GM12878 (cell line): ENCODE results near the gene BTBD19. TPM values are rescaled to one million over a fixed set of nuclear protein-coding genes. Genes with fewer than 3 reads are reported as not detected.
A peak's percentile ranks its signal among the peaks of the same experiment; 100 is the strongest.

Experiments
- ATAC-seq: fragments of 200-7000 bp; cut with Tn5 transposase; 3 replicates; pipeline ENCODE4 v1.9.1; 2020; ENCODE audit warnings: mild to moderate bottlenecking, moderate library complexity
- BruUV-seq: library from RNA; stranded (reverse); fragments of 400-500 nt; replicated peaks from 2 replicates; lab custom pipeline; 2021; lab: Mats Ljungman, UMichigan
- CTCF ChIA-PET: fragments of 300-600 bp; sonication (Branson Sonifier 250); formaldehyde crosslinking; extraction: SDS; loops from one replicate; lab custom pipeline; 2021; ENCODE audit warnings: inconsistent platforms; lab: Yijun Ruan, JAX
- POLR2A ChIA-PET: fragments of 350-600 bp; formaldehyde crosslinking; extraction: SDS; loops from one replicate; lab custom pipeline; 2021; ENCODE audit warnings: inconsistent platforms; lab: Charles Lee
- RAD21 ChIA-PET: fragments of 300-600 bp; sonication (Branson Sonifier 250); formaldehyde crosslinking; loops from one replicate; lab custom pipeline; 2023; ENCODE audit warnings: antibody characterized with exemption; ENCODE audit not compliant: unreplicated experiment; lab: Charles Lee
- SMC1A ChIA-PET: fragments of 300-600 bp; sonication (Branson Sonifier 250); formaldehyde crosslinking; loops from one replicate; lab custom pipeline; 2023; ENCODE audit not compliant: unreplicated experiment, uncharacterized antibody; lab: Charles Lee
- DNase-seq: peaks from one replicate; pipeline ENCODE4 v3.0.0-alpha.2; 2011; ENCODE audit warnings: low read depth, low spot score
- FAIRE-seq: peaks from 3 replicates; lab custom pipeline; 2011; peaks lifted over from hg19 to GRCh38; lab: Jason Lieb, UNC
- H2AFZ ChIP-seq: 2 replicates; pipeline ENCODE4 v1.6.0; 2011; ENCODE audit warnings: low read depth, low read length, control low read depth; ENCODE audit not compliant: control insufficient read depth
- H3K27ac ChIP-seq: 2 replicates; pipeline ENCODE4 v1.5.1; 2011; ENCODE audit warnings: control low read depth; ENCODE audit not compliant: control insufficient read depth, insufficient read depth
- H3K27me3 ChIP-seq, 2 experiments: replicated peaks in 1 of 2; 2 replicates each; pipeline versions ENCODE4 v1.6.0 to v1.6.1; 2011; ENCODE audit warnings: low read length in 1 of 2; ENCODE audit not compliant: control insufficient read depth in 2 of 2, insufficient read depth in 2 of 2
- H3K36me3 ChIP-seq, 2 experiments: 2 replicates each; pipeline ENCODE4 v1.5.1; 2011; ENCODE audit warnings: low read length in 1 of 2; ENCODE audit not compliant: control insufficient read depth in 2 of 2, insufficient read depth in 2 of 2
- H3K4me1 ChIP-seq: 2 replicates; pipeline ENCODE4 v1.6.1; 2011; ENCODE audit warnings: mild to moderate bottlenecking, low read length, moderate library complexity, mixed read lengths; ENCODE audit not compliant: control insufficient read depth, insufficient read depth
- H3K4me2 ChIP-seq: 2 replicates; pipeline ENCODE4 v1.6.0; 2011; ENCODE audit warnings: control low read depth; ENCODE audit not compliant: control insufficient read depth, insufficient read depth
- H3K4me3 ChIP-seq: fragments of 200-600 bp; sonication (generic); 2 replicates; pipeline ENCODE4 v1.5.1; 2016
- H3K79me2 ChIP-seq: 2 replicates; pipeline ENCODE4 v1.6.0; 2011; ENCODE audit warnings: low read length; ENCODE audit not compliant: control insufficient read depth, insufficient read depth
- H3K9ac ChIP-seq: 2 replicates; pipeline ENCODE4 v1.8.0; 2011; ENCODE audit warnings: low read length, control low read depth, mixed read lengths; ENCODE audit not compliant: control insufficient read depth, insufficient read depth
- H3K9me3 ChIP-seq: replicated peaks from 3 replicates; pipeline ENCODE4 v1.5.1; 2011; ENCODE audit warnings: mild to moderate bottlenecking, low read length; ENCODE audit not compliant: control insufficient read depth, insufficient read depth
- H4K20me1 ChIP-seq: 2 replicates; pipeline ENCODE4 v1.6.0; 2011; ENCODE audit not compliant: control insufficient read depth, insufficient read depth
- EGR1 ChIP-seq, 2 experiments: IDR thresholded peaks; 1 replicate in 1 of 2; 2 replicates in 1 of 2; pipeline ENCODE4 v1.6.1; 2011 to 2012; ENCODE audit warnings: low read depth in 2 of 2, low read length in 2 of 2, borderline replicate concordance in 1 of 2, mild to moderate bottlenecking in 1 of 2, moderate library complexity in 1 of 2
- LARP7 ChIP-seq: fragments of 450-650 bp; IDR thresholded peaks from 2 replicates; pipeline ENCODE4 v1.6.1; 2017; ENCODE audit warnings: mild to moderate bottlenecking
- PAX8 ChIP-seq: fragments of 450-650 bp; IDR thresholded peaks from 2 replicates; pipeline ENCODE4 v1.6.1; 2017; ENCODE audit warnings: mild to moderate bottlenecking, moderate library complexity
- PML ChIP-seq: IDR thresholded peaks from 2 replicates; pipeline ENCODE4 v1.6.1; 2012; ENCODE audit warnings: low read length, inconsistent platforms
- POLR2A ChIP-seq: IDR thresholded peaks from 2 replicates; pipeline ENCODE4 v1.6.1; 2011; ENCODE audit warnings: low read depth, mild to moderate bottlenecking, low read length
- YY1 ChIP-seq: IDR thresholded peaks from 2 replicates; pipeline ENCODE4 v1.6.1; 2011; ENCODE audit warnings: low read depth, mild to moderate bottlenecking, low read length
- ZNF207 ChIP-seq: fragments of 450-650 bp; IDR thresholded peaks from 2 replicates; pipeline ENCODE4 v1.6.1; 2014; ENCODE audit warnings: antibody characterized with exemption, mild to moderate bottlenecking, borderline replicate concordance
- WGBS: methylation state at CpG from one replicate; pipeline ENCODE4 v1.1.6; 2016; ENCODE audit warnings: low lambda C conversion rate; ENCODE audit not compliant: insufficient replicate concordance, insufficient coverage; ENCODE audit errors: missing lambda C conversion rate; 5-methylcytosine and 5-hydroxymethylcytosine counted together
- in situ Hi-C: fragments of 300-500 bp; cut with MboI; formaldehyde crosslinking; loops from 9 replicates; pipeline ENCODE4 v1.14.3; 2018; ENCODE audit warnings: mixed read lengths
- intact Hi-C: fragments of 100-400 bp; cut with micrococcal nuclease; formaldehyde crosslinking; loops from one replicate; pipeline ENCODE4 v1.14.2; 2022; ENCODE audit not compliant: unreplicated experiment
- polyA plus RNA-seq, 11 experiments: library from polyadenylated mRNA; depleted of rRNA in 4 of 11; unstranded in 6 of 11; stranded (reverse) in 5 of 11; fragments of >200 nt; fragmentation: Nextera tagmentation in 4 of 11; fragmentation: Illumina TruSeq in 1 of 11; extraction: Ambion mirVana in 4 of 11; extraction: Trizol in 1 of 11; gene quantifications; 1 replicate in 1 of 11; 2 replicates in 10 of 11; pipeline versions ENCODE4 v1.2.1 to v1.2.3, GENCODE V29; 2011 to 2016; ENCODE audit warnings: inconsistent platforms in 2 of 11, missing spikeins in 2 of 11, low read depth in 1 of 11
- total RNA-seq, 4 experiments: library from RNA; depleted of rRNA in 3 of 4; stranded (reverse); fragments of >200 nt in 3 of 4; fragmentation: Illumina TruSeq in 1 of 4; extraction: Trizol in 1 of 4; gene quantifications; 2 replicates each; pipeline versions ENCODE4 v1.2.1 to v1.2.3, GENCODE V29; 2013 to 2021
- TF ChIP-seq, protein P1 (sequence below): fragments of 450-650 bp; IDR thresholded peaks from 2 replicates; pipeline ENCODE4 v1.6.1; 2017; ENCODE audit warnings: mild to moderate bottlenecking, moderate library complexity
- TF ChIP-seq, protein P2 (sequence below): fragments of 150-350 bp; IDR thresholded peaks from 2 replicates; pipeline ENCODE4 v1.6.1; 2016; ENCODE audit warnings: low read depth, low read length

The BTBD19 gene
- total and polyA plus RNA-seq, 10 of the 15 experiments (the other 5 are each of a cell fraction or from before 2014, with no cell fraction given) = 0.13 to 2.7 (median 0.42) TPM

DNA sequence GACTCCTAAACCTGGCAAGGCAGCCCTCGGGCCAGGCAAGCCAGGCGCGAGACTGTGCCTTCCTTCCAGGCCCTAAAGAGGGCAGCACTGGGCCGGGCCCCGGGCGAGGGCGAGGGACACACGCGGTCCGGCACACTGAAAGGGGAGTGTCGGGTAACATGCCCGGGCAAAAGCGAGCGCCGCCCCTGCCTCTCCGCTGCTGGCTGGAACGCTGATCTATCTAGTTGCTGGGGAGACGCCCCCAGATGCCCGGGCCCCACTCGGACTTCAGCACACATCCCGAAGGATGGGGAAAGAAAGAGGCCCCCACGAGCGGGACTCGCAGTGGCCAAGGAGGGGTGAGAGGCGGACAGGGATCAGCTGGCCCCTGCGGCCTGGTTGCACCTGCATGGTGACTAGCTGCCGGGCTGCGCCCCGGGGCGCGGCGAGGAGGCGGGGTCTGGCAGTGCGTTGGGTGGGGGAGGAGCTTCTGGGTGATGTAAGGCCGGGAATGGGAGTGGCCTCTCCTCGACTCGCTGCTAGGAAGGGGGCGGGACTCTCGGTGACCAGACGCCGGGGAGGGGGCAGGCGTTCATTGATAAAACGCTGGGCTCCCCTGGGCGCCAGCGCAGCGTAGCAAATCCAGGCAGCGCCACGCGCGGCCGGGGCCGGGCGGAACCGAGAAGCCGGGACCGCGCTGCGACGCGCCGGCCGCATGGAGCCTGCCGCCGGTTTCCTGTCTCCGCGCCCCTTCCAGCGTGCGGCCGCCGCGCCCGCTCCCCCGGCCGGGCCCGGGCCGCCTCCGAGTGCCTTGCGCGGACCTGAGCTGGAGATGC, 8.3 kb upstream of the BTBD19 start, which contains the start of gene PLK3 (continued):
- TF ChIP-seq, protein P1, sequence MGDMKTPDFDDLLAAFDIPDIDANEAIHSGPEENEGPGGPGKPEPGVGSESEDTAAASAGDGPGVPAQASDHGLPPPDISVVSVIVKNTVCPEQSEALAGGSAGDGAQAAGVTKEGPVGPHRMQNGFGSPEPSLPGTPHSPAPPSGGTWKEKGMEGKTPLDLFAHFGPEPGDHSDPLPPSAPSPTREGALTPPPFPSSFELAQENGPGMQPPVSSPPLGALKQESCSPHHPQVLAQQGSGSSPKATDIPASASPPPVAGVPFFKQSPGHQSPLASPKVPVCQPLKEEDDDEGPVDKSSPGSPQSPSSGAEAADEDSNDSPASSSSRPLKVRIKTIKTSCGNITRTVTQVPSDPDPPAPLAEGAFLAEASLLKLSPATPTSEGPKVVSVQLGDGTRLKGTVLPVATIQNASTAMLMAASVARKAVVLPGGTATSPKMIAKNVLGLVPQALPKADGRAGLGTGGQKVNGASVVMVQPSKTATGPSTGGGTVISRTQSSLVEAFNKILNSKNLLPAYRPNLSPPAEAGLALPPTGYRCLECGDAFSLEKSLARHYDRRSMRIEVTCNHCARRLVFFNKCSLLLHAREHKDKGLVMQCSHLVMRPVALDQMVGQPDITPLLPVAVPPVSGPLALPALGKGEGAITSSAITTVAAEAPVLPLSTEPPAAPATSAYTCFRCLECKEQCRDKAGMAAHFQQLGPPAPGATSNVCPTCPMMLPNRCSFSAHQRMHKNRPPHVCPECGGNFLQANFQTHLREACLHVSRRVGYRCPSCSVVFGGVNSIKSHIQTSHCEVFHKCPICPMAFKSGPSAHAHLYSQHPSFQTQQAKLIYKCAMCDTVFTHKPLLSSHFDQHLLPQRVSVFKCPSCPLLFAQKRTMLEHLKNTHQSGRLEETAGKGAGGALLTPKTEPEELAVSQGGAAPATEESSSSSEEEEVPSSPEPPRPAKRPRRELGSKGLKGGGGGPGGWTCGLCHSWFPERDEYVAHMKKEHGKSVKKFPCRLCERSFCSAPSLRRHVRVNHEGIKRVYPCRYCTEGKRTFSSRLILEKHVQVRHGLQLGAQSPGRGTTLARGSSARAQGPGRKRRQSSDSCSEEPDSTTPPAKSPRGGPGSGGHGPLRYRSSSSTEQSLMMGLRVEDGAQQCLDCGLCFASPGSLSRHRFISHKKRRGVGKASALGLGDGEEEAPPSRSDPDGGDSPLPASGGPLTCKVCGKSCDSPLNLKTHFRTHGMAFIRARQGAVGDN = peak; percentile 80
- peak in 1 of 2 experiments; percentile 28; a peak in 1 of 3 replicates for TF ChIP-seq EGR1 (IDR thresholded peaks at IDR 0.05; ENCODE audit: borderline replicate concordance in 1 of 2, low read depth in 2 of 2, low read length in 2 of 2)
- no peak for TF ChIP-seq PAX8

DNA sequence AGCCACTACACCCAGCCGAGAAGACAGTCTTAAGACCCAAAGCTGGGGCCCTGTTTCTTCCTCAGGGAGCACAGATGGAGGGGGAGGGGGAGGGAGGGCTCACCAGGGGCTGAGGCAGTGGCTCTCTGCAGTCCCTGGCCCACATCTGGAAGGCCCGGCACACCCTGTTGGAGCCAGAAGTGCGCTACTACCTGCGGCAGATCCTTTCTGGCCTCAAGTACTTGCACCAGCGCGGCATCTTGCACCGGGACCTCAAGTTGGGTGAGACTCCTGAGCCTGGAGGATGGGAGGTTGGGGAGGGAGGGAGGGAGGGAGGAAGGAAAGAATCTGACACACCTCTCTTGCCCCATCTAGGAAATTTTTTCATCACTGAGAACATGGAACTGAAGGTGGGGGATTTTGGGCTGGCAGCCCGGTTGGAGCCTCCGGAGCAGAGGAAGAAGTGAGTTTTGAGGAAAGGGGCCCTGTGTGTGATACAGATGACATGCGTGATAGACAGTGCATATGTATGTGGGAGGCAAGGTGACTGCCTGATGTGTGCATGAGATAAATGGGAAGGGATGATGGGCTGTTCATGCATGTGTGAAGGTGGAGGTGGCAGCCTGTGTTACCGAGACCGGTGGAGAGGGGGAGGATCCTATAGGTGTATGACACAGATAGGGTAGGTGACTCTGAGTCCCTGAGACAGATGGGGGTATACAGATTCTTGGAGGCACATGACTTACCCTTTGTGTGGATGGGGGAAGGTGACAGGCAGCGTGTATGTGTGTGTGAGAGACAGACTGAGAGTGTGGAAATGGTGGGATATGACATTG, 6.6 kb upstream of the BTBD19 start:
- ATAC-seq = no peak
- CTCF ChIA-PET = interaction anchor here (3.2 to 3.5 kb wide), 2 partner anchors 7 to 17 kb away, joined by 45 to 47 read pairs; partner anchors contain the start of gene BTBD19
- Histone ChIP-seq H3K27ac (peak overlapping the region; percentile 43; the same call in 1 of the 2 replicates), H3K4me2 (peak overlapping the region; percentile 80), H3K9ac (no peak overlapping the region; the same call in 1 of the 2 replicates), H3K36me3 (peaks cover 6 to 9% of the 10 kb centered on the region in 2 experiments), H3K4me3 (peak overlapping the region; percentile 94), H3K79me2 (peaks cover 21% of the 10 kb centered on the region), H3K27me3 (no peaks in the 10 kb centered on the region), H2AFZ (no peak overlapping the region), H3K4me1 (peaks cover 18% of the 10 kb centered on the region), H4K20me1 (no peaks in the 10 kb centered on the region), H3K9me3 (no peaks in the 10 kb centered on the region)
- BruUV-seq = TSS peak; percentile 78
- POLR2A ChIA-PET = interaction anchor here (0.6 to 6.9 kb wide), 10 partner anchors 7 to 693 kb away, joined by 4 to 59 read pairs (median 8); partner anchors contain the start of genes BTBD19, DYNLT4, RNU5D-1 and RPS8
- no peak for DNase-seq
- TF ChIP-seq, protein P2, sequence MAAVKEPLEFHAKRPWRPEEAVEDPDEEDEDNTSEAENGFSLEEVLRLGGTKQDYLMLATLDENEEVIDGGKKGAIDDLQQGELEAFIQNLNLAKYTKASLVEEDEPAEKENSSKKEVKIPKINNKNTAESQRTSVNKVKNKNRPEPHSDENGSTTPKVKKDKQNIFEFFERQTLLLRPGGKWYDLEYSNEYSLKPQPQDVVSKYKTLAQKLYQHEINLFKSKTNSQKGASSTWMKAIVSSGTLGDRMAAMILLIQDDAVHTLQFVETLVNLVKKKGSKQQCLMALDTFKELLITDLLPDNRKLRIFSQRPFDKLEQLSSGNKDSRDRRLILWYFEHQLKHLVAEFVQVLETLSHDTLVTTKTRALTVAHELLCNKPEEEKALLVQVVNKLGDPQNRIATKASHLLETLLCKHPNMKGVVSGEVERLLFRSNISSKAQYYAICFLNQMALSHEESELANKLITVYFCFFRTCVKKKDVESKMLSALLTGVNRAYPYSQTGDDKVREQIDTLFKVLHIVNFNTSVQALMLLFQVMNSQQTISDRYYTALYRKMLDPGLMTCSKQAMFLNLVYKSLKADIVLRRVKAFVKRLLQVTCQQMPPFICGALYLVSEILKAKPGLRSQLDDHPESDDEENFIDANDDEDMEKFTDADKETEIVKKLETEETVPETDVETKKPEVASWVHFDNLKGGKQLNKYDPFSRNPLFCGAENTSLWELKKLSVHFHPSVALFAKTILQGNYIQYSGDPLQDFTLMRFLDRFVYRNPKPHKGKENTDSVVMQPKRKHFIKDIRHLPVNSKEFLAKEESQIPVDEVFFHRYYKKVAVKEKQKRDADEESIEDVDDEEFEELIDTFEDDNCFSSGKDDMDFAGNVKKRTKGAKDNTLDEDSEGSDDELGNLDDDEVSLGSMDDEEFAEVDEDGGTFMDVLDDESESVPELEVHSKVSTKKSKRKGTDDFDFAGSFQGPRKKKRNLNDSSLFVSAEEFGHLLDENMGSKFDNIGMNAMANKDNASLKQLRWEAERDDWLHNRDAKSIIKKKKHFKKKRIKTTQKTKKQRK = no peak
- TF ChIP-seq POLR2A = peak; percentile 32; the same call in 1 of the 2 replicates
- TF ChIP-seq ZNF207 = no peak
- no peak for TF ChIP-seq PML
- TF ChIP-seq LARP7 = 0 out of 2 replicates have a peak, but pooled peaks have one; percentile 29
- TF ChIP-seq YY1 = no peak
- SMC1A ChIA-PET = interaction anchor here (0.7 to 1.7 kb wide), 3 partner anchors 8 to 210 kb away, joined by 3 to 10 read pairs (median 8); partner anchors contain the start of genes HECTD3 and UROD
- RAD21 ChIA-PET = interaction anchor here (1.9 to 2.1 kb wide), 3 partner anchors 12 to 26 kb away, joined by 6 to 23 read pairs (median 18); partner anchors contain the start of gene RPS8
- no peak for FAIRE-seq
- intact Hi-C loops = no loop called here
- in situ Hi-C loops = no loop called here
- 31% methylated on average over 10 of the region's 13 CpGs for WGBS
